ENCODE data around the gene NT5C.
A peak's percentile ranks its signal among the peaks of the same experiment; 100 is the strongest.

Gene NT5C

DNA sequence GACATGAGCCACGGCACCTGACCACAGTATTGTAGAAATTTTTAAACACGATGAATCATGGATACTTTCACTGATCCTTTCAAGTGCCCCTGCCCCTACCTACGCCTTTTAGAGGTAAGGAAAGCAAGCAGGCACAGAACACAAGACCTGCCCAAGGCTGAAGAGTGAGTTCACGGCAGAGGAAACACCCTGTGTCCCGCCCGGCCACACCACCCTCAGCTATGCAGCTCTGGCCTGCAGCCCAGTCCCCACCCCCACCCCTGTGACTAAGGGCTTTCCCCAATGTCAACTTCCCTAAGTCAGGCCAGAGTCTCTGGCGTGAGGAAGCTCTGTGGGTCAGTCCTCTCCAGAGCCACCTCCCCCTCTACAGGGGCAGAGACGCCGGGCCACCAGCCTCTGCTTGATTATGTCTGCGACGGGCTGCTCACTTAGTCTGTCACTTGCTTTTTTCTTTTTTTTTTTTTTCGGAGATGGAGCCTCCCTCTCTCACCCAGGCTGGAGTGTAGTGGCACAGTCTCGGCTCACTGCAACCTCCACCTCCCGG, 35.4 kb downstream of the NT5C start:
- no peak overlapping the region for H3K4me3 ChIP-seq (ENCODE audit: low read depth, low read length)

DNA sequence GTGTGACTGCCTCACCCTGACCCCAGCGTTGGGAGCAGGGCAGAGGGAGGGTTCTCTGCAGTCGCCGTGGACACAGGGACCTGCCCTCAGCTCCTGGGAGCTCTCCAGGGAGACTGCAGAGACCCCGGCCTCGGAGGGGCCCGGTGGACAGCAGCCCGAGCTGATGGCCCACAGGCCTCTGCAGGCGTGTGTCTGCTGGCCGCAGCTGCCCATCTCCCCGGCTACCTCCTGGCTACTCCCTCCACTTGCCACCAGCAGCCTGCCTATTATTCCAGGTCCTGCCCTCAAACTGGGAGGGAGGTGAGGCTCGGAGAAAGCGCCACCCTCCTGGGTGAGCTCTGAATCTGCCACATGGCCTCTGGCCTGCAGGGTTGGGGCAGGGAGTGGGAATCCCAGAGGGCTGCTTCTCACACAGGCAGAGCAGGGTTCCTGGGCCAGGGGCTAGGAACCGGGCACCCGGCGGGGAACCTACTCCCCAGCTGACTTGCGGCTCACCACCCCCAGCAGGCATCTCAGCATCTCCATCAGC, 36.6 kb downstream of the NT5C start:
- no peak overlapping the region for H3K4me3 ChIP-seq (ENCODE audit: low read depth, low read length)

DNA sequence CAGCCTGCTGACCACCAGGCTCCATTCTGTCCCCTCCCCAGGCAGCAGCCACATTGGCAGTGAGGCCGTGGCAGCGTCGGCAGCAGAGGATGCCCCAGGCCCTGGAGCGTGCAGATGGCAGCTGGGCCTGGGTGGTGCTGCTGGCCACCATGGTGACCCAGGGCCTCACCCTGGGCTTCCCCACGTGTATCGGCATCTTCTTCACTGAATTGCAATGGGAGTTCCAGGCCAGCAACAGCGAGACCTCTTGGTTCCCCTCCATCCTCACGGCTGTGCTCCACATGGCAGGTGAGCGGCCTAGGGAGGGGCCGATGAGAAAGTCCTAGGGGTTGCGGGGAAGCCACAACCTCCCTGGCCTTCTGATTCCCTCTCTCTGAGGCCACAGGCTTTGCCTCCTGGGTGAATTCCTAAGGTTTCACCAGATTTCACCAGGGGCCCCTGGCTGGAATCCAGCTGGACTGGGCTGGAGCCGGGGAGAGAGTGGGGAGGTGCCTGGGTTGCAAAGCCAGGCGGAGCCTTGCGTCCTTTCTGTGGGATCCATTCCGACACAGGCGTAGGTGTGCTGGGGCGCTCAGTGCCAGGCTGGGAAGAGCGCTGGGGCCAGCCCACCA, 37.9 kb downstream of the NT5C start:
- H3K4me3 ChIP-seq (ENCODE audit: low read depth, low read length) = no peak overlapping the region

DNA sequence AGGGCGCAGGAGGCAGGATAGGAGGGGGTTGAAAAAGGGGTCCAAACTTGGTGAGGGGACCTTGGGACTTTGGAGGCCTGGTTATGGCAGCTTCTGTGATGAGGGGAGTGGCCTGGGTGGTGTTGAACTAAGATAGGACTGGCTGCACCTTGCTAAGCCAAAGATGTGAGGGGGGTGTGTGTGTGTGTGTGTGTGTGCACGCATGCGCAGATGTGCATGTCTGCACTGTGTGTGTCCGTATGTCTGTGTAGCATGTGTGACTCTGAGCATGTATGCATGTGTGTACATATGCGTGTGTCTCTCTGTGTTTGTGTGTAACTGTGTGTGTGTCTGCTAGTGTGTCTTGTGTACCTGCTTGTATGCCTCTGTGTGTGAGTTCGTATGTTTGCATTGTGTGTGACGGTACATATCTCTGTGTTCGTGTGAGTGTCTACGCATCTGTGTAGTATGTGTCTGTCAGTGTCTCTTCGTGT, 39.7 kb downstream of the NT5C start:
- H3K4me3 ChIP-seq (ENCODE audit: low read depth, low read length) = no peak overlapping the region

DNA sequence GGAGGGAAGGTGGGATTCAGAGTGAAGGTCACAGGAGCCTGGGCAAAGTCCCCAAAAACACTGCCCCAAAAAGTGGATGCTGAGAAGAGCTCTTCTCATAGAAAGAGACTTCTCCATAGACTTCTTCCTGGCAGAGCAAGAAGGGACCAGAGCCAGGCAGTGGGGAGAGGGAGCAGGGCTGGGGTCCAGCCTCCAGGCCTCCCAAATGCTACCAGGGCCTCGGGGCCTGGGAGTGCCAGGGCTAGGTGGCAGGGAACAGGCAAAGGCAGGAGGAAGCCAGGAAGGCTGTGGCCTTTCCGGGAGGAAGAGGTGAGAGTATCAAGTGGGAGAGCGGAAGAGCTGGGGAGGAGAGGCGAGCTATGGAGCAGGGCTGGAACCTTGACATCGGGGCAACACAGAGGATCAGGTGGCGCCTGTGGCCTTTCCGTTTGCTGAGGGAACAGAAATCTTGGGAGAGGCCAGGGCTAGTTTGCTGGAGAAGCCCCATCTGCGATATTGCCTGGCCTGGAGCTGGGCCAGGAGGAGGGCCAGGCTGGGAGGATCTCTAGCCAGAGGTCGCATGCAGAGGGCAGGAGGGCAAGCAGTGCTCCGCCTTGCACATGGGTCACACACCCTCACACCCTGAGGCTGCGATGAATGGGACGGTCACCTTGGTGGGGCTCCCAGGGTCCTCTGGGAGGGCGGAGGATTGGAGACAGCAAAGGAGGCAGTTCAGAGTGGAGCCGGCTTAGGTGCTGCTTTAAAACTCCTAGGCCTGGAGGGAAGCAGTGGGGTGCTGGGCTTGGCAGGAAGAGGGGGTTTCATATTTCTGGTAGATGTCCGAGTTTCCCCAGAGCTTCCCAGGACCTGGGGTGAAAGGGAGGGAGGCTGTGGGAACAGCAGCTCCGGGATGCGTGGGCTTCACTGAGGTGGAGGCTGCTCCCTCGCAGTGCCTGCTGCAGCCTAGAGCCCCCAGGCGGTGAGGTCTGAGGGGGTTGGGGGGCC, 40.4 kb downstream of the NT5C start:
- no peak overlapping the region for H3K4me3 ChIP-seq (ENCODE audit: low read depth, low read length)

DNA sequence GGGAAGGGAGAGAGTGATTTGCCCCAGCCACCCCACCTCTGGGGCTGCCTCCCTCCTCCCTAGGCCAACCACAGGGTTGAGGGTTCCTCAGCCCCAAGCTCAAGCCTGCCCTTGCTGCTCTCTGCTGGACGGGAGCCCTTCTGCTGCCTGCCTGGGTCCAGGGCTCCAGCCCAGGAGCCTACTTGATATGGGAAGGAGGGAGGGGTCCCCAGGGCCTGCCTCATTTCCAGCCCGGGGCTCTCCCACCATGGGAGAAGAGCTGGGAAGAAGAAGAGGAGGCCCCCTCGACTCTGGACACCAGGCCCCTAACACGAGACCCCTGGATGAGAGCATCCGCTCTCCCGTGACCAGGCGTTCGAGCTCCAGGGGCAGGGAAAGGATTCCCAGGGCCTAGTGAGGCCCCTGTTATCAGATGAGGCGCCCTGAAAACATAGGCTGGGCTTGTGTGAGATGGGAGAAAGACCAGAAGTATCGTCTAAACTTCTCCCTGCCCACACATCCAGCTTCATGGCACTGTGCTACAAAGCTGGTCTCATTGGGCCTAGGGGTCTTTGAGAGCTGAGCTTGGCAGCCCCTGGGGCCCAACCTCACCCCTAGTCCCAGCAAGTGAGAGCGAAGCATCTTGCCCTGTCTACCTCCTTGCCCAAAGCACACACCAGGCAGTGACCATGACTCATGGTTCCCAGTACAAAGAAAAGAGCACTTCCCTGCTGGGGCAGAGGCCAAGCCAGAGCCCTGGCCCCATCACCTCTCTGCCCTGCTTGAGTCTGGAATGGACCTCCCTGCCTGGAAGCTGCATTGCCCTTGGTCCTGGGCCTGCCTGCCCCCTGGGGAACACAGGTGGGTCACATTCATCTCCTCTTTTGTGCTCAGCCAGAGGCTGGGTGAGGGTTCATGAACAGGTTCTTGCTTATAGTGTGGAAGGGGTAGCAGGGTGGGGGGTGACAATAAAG, 42.8 kb downstream of the NT5C start:
- peak overlapping the region; percentile 55 for H3K4me3 ChIP-seq (ENCODE audit: low read depth, low read length)

DNA sequence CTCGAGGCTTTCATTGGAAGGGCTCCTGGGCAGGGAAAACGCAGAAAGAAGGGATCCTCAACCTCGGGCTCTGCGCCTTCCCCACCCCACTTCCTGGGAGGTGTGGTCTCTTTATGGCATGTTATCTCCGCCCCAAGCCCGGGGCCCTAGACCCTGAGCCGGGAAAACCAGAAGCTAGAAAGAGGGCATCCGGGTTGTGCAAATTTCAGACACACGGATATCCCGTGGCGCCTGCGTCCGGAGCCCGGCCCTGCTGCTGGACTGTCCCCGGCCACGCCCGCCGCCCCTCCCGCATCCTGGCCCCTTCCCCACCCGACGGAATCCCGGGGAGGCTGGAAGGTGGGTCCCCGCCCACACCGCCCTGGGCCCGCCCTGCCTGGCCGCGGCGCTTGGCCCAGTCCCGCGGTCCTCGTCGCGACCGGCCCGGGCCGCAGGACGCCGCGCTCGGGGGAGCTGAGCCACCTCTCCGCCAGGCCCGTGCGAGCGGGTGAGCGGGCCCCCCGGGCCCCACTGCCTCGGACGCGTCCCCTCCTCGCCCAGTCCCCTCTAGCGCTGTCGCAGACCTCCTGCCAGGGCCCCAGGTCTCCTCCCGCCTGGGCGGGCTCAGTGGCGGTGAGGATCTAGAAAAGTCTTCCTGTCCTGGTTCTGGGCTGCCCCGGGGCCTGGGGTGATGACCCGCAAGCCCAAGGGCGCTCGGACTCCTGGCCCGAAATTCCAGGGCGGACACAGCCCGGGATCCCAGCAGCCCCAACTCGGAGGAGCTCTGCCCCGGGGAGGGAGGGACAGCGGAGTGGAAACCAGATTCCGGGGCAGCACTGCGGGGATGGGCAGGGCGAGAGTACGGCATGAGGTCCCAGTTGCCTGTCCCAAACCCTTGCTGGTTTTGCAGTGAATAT, 43.7 kb downstream of the NT5C start, which contains the start of gene SLC16A5:
Gene SLC16A5, plus strand, starts transcription at position 397 of the 896 bp plus-strand sequence. CDS start 5,683 bp downstream, outside the sequence.
- peak within 1 kb of the TSS; percentile 55 for H3K4me3 ChIP-seq (ENCODE audit: low read depth, low read length)

DNA sequence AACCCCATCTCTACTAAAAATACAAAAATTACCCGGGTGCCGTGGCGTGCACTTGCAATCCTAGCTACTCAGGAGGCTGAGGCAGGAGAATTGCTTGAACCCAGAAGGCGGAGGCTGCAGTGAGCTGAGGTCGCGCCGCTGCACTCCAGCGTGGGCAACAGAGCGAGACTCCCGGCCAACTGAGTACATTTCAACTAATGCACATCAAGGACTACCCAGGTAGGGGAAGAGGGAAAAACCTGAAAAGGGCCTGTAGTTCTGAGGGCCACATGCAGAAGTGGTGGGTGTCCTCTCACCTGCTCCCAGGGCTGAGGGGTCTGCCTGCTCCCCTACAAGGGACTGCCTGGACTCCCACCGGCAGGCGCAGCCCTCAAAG, 44.4 kb downstream of the NT5C start:
- H3K4me3 ChIP-seq (ENCODE audit: low read depth, low read length) = peak overlapping the region; percentile 55

DNA sequence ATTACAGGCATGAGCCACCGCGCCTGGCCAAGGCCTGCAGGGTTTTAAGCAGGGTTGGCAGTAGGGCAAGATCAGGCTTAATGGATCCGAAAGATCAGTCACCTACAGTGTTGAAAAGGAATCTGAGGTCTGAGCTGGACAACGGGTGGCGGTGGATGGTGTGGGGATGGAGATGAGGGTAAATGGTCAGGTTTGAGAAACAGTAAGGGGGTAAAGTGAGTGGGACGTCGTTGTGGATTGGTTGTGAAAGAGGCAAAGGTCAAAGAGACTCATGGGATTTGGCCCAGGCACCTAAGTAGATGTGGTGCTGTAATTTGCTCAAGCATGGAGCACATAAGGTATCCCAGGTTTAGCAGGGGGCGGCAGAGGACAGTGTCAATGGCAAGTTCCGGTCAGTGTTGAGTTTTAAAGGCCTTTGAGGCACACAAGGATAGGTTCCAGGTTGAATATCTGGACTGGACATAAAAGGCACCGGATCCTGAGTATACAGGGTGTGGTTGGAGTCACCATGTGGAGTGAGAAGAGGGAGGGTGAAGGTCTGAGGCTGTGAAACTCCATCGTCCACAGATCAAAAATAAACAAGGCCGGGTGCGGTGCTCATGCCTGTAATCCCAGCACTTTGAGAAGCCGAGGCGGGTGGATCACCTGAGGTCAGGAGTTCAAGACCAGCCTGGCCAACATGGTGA, 44.9 kb downstream of the NT5C start:
- no peak overlapping the region for H3K4me3 ChIP-seq (ENCODE audit: low read depth, low read length)

DNA sequence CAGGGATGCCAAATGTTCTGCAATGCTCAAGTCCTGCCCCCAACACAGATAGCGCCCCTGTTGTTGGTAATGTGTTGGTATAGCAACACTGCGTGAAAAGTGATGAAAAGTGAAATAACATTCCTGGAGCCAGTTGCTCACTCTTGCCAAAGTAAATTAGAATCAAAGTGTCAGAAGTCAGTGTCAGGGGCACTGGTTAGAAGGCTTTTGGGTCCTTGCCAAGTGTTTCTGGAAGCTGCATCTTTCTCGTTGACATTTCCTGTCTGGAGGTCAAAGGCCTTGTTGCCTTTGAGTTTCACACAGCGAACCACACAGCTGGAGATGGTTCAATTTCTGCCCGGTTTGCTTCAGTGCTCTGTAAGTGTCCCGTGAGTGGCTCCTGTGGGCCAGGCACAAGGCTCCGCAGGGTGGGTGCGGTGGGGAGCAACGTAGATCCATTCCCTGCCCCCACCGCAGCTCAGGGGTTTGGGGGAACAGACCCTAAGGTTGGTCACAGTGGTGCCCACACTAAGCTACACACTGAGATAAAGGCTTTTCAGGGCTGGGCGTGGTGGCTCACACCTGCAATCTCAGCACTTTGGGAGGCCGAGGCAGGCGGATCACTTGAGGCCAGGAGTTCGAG, 47.4 kb downstream of the NT5C start:
- no peak overlapping the region for H3K4me3 ChIP-seq (ENCODE audit: low read depth, low read length)

DNA sequence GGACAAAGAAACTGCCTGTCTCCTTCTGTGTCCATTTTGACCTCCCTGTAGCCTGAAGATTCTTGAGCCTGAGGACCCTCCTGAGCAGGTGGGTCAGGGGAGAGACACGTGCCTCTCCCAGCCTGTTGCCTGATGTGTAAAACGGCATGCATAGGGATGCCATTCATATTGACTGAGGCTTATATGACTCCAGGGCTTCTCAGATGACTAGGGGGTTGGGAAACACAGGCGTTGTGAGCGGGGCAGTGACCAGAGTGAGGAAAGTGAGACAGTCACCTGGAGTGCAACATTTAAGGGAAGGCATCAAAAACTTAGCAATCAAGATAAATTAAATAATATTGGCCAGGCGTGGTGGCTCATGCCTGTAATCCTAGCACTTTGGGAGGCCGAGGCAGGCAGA, 48.9 kb downstream of the NT5C start:
- no peak overlapping the region for H3K4me3 ChIP-seq (ENCODE audit: low read depth, low read length)

DNA sequence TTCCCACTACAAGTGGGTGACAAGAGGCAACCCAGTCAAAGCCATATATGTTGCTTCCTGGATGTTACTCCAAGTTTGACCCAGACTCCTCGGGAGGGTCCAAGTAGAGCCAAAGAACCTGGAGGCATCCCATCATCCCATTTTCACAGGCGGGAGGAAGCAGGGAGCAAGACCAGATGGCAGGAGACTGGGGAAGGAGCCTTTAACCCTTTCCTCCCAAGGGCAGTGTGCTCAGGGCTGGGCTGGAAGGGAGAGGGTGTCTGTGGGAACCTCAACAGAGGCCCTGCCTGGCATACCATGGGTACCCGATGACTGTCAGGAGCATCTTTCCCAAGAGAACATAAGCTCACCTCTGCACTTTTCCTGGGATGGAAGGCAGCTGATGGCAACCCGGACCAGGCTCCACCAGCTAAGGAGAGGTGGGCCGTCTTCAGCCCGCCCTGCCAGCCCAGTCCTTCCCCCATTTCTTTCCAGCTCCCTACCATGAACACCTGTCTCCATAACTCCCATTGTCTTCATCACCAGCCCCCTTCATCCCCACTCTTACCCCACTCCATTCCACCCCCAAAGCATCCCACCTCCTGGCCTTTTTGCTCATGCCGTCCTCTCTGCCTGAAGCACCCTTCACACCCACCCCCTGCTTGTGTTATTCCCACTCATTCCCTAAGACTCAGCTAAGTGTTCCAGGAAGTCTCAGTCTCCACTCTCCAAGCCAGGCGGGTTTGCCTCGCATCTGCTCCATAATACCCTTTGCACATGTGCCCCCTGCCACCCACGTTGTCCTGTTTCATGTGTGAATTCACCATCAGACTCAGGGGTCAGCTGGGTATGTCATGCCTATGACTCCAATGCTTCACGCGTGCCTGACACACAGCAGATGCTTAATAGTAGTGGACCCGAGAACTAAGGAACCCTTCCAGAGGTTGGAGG, 49.7 kb downstream of the NT5C start:
- H3K4me3 ChIP-seq (ENCODE audit: low read depth, low read length) = no peak overlapping the region
